Gastroesophageal sphincter (tissue), 2 donors: ENCODE data around the gene CHRM4.

Source experiments
- POLR2A ChIP-seq, 2 donors: fragments of 450-650 bp; IDR thresholded peaks; one replicate each; pipeline ENCODE4 v1.6.1; 2017; ENCODE audit warnings: antibody characterized with exemption in 2 of 2, mild to moderate bottlenecking in 2 of 2, moderate library complexity in 1 of 2
- POLR2AphosphoS5 ChIP-seq: sonication (generic); formaldehyde crosslinking; IDR thresholded peaks from one replicate; pipeline ENCODE4 v1.6.1; 2017; ENCODE audit warnings: antibody characterized with exemption

DNA sequence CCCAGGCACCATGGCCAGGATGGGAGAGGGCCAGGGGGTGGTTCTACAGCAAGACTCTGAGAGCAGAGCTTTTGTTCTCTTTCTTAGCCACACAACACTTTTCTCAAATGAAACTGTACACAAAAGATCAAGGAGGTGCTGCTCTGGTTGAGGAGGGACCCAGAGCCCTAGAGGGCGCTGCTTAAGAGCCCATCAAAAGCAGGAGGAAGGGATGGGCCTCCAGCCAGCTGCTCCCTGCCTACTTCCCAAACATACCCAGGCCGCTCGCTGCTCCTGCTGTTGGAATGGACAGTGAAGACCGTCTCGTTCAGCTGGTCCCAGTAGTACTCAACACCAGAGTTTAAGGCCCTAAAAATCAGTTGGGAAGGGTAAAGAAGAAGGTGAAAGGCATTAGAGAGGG is 18.4 kb upstream of the CHRM4 start:
- TF ChIP-seq POLR2A (IDR thresholded peaks at IDR 0.05): no peak
- no peak for TF ChIP-seq POLR2AphosphoS5
